GM19043 (cell line): Measurements from ENCODE around the gene SLC45A2.

ENCODE experiments used
- ATAC-seq: cut with Tn5 transposase; IDR thresholded peaks from one replicate; pipeline ENCODE4 v1.9.1; 2021; ENCODE audit warnings: low read depth; ENCODE audit not compliant: unreplicated experiment

Gene SLC45A2

GRCh38 chr5:34007621-34008600, 23.4 kb upstream of the SLC45A2 start, which contains the start of gene AMACR:
Gene AMACR, minus strand, starts transcription at chr5:34008050. Its CDS starts 31 bp downstream, at chr5:34008019.
- peak; percentile 88 for ATAC-seq

- ATAC-seq = no peak
Observed at GRCh38 chr5:34007201-34007620, 22.7 kb upstream of the SLC45A2 start.

- ATAC-seq = no peak
Observed at GRCh38 chr5:34005681-34006080, 21.2 kb upstream of the SLC45A2 start.

GRCh38 chr5:34005211-34005610, 20.7 kb upstream of the SLC45A2 start:
- ATAC-seq = no peak

GRCh38 chr5:34003941-34004340, 19.4 kb upstream of the SLC45A2 start:
- no peak for ATAC-seq

GRCh38 chr5:34002629-34003328, 18.3 kb upstream of the SLC45A2 start:
- no peak for ATAC-seq

GRCh38 chr5:34001241-34001841, 16.8 kb upstream of the SLC45A2 start:
- no peak for ATAC-seq

- ATAC-seq = no peak
Observed at GRCh38 chr5:33999978-34000377, 15.5 kb upstream of the SLC45A2 start.

GRCh38 chr5:33997331-33997983, 13.0 kb upstream of the SLC45A2 start:
- peak; percentile 75 for ATAC-seq

GRCh38 chr5:33995865-33996264, 11.4 kb upstream of the SLC45A2 start:
- ATAC-seq = no peak

GRCh38 chr5:33994845-33995244, 10.4 kb upstream of the SLC45A2 start:
- ATAC-seq = no peak

GRCh38 chr5:33992864-33993263, 8.4 kb upstream of the SLC45A2 start:
- no peak for ATAC-seq

- ATAC-seq = no peak
Observed at GRCh38 chr5:33985447-33985846, 954 bp upstream of the SLC45A2 start.

GRCh38 chr5:33984178-33984577, 315 bp downstream of the SLC45A2 start:
- ATAC-seq = no peak

GRCh38 chr5:33981408-33982162, 2.9 kb downstream of the SLC45A2 start:
- no peak for ATAC-seq

- ATAC-seq = no peak
Observed at GRCh38 chr5:33980030-33980429, 4.5 kb downstream of the SLC45A2 start.

- no peak for ATAC-seq
Observed at GRCh38 chr5:33978306-33978705, 6.2 kb downstream of the SLC45A2 start.

GRCh38 chr5:33976307-33976706, 8.2 kb downstream of the SLC45A2 start:
- ATAC-seq = no peak

GRCh38 chr5:33975852-33976251, 8.6 kb downstream of the SLC45A2 start:
- no peak for ATAC-seq

- ATAC-seq = peak; percentile 47
Observed at GRCh38 chr5:33973271-33973670, 11.2 kb downstream of the SLC45A2 start.
